ENCODE measurements around the gene OPCML.

DNA sequence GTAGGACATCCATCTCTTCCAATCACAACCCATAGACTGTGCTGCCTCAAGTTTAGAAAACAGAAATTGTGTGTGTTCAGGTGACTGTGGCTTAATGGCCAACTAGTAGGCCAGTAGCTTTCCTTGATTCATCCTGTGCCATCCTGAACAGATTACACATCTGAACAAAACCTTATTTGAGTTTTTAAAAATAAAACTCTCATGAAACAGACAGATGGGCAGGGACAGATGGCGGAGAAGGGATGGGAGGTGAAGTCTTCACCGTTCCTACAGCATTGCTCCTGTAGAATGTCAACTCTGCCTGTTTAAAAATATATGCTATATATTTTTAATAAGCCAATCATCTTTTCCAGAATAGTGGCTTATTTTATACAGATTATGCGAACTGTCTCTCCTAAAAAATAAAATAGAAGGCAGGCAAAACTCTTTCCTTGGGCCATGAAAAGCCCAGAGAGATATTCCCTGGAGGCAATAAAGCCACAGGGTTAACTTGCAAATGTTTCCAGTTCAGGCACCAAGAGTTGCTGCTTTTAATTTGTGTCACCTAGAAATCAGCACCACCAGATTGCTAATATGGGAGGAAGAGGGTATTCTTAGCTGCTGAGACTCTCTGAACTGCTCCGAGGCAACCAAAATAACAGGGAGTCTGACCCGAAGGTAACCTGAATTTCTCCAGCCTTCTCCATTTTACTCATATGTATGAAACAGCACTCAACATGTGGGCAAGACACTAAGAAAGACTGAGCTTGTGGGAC lies 861.2 kb downstream of the OPCML start:
- TF ChIP-seq CTCF (conservative IDR thresholded peaks at IDR 0.05 in 1 of 2, IDR thresholded peaks at IDR 0.05 in 1 of 2; ENCODE audit: extremely low read depth in 1 of 2, insufficient read depth in 1 of 2, low read depth in 1 of 2, low read length in 2 of 2) (no peak), EZH2 (IDR thresholded peaks at IDR 0.05; ENCODE audit: borderline replicate concordance, low read length) (no peak)

Measured in mammary epithelial cell (primary cell).